Type B pancreatic cell (in vitro differentiated cells): Measurements from ENCODE around the gene DTD2. TPM values are rescaled to one million over a fixed set of nuclear protein-coding genes. Genes with fewer than 3 reads are reported as not detected.

ENCODE experiments used
- DNase-seq: peaks from one replicate; pipeline ENCODE4 v3.0.0; 2021; ENCODE audit warnings: mixed read lengths; ENCODE audit not compliant: unreplicated experiment; ENCODE audit errors: extremely low spot score
- H3K27ac Mint-ChIP-seq: 2 replicates; pipeline ENCODE4 v1.8.0; 2021; ENCODE audit warnings: mild to moderate bottlenecking, mixed read lengths
- H3K27me3 Mint-ChIP-seq: 2 replicates; pipeline ENCODE4 v1.8.0; 2021; ENCODE audit warnings: mixed read lengths
- H3K36me3 Mint-ChIP-seq: 2 replicates; pipeline ENCODE4 v1.8.0; 2021; ENCODE audit warnings: mixed read lengths
- H3K4me1 Mint-ChIP-seq: one replicate; pipeline ENCODE4 v1.8.0; 2021; ENCODE audit warnings: mixed read lengths; ENCODE audit not compliant: unreplicated experiment
- H3K4me3 Mint-ChIP-seq: 2 replicates; pipeline ENCODE4 v1.8.0; 2021; ENCODE audit warnings: mild to moderate bottlenecking, mixed read lengths
- H3K9me3 Mint-ChIP-seq: 2 replicates; pipeline ENCODE4 v1.8.0; 2021; ENCODE audit warnings: mixed read lengths
- CTCF ChIP-seq: fragments of 200-600 bp; sonication (generic); conservative IDR thresholded peaks from 2 replicates; pipeline ENCODE4 v1.5.0; 2021; ENCODE audit warnings: antibody characterized with exemption, mild to moderate bottlenecking
- total RNA-seq: library from RNA; stranded (reverse); gene quantifications from 2 replicates; pipeline ENCODE4 v1.2.1, GENCODE V29; 2021; ENCODE audit warnings: low replicate concordance

DTD2 gene
- total RNA-seq, 1 donor from 2014 or later = 26.5 TPM

GRCh38 chr14:31449971-31450610 is 7.2 kb downstream of the DTD2 start:
- Mint-ChIP-seq H3K4me1 (peaks cover 9% of the 10 kb centered on the region), H3K27me3 (no peaks in the 10 kb centered on the region), H3K4me3 (no peak overlapping the region), H3K36me3 (peaks cover 22% of the 10 kb centered on the region), H3K9me3 (no peaks in the 10 kb centered on the region), H3K27ac (no peak overlapping the region)
- no peak for DNase-seq
- peak; percentile 74 for TF ChIP-seq CTCF

- Mint-ChIP-seq H3K36me3 (peaks cover 23% of the 10 kb centered on the region), H3K9me3 (no peaks in the 10 kb centered on the region), H3K4me1 (peaks cover 5% of the 10 kb centered on the region), H3K27me3 (no peaks in the 10 kb centered on the region), H3K27ac (no peak overlapping the region), H3K4me3 (no peak overlapping the region)
- TF ChIP-seq CTCF = no peak
- no peak for DNase-seq
Measured at GRCh38 chr14:31449136-31449535, 8.2 kb downstream of the DTD2 start.

GRCh38 chr14:31445703-31446102 is 11.6 kb downstream of the DTD2 start:
- Mint-ChIP-seq H3K27me3 (no peaks in the 10 kb centered on the region), H3K4me1 (no peaks in the 10 kb centered on the region), H3K9me3 (no peaks in the 10 kb centered on the region), H3K4me3 (no peak overlapping the region), H3K36me3 (peaks cover 13% of the 10 kb centered on the region), H3K27ac (no peak overlapping the region)
- no peak for TF ChIP-seq CTCF
- no peak for DNase-seq

GRCh38 chr14:31442284-31442683 is 15.0 kb downstream of the DTD2 start:
- H3K36me3 Mint-ChIP-seq = peaks cover 19% of the 10 kb centered on the region
- H3K9me3 Mint-ChIP-seq = peaks cover 10% of the 10 kb centered on the region
- H3K4me3 Mint-ChIP-seq = no peak overlapping the region
- no peak for TF ChIP-seq CTCF
- H3K4me1 Mint-ChIP-seq = no peaks in the 10 kb centered on the region
- no peaks in the 10 kb centered on the region for H3K27me3 Mint-ChIP-seq
- no peak for DNase-seq
- no peak overlapping the region for H3K27ac Mint-ChIP-seq

- H3K9me3 Mint-ChIP-seq = peaks cover 10% of the 10 kb centered on the region
- peak overlapping the region; percentile 43 for H3K27ac Mint-ChIP-seq
- peaks cover 19% of the 10 kb centered on the region for H3K36me3 Mint-ChIP-seq
- DNase-seq = no peak
- TF ChIP-seq CTCF = no peak
- no peaks in the 10 kb centered on the region for H3K27me3 Mint-ChIP-seq
- no peak overlapping the region for H3K4me3 Mint-ChIP-seq
- H3K4me1 Mint-ChIP-seq = no peaks in the 10 kb centered on the region
Measured at GRCh38 chr14:31441273-31442111, 15.8 kb downstream of the DTD2 start.
